HCT116 (cell line): Measurements from ENCODE around the gene THTPA. TPM values are rescaled to one million over a fixed set of nuclear protein-coding genes. Genes with fewer than 3 reads are reported as not detected.

Experiments used
- ATAC-seq: fragments of 200-7000 bp; cut with Tn5 transposase; 2 replicates; pipeline ENCODE4 v1.9.1; 2020; ENCODE audit warnings: mild to moderate bottlenecking, moderate library complexity
- BruUV-seq: library from RNA; stranded (reverse); fragments of 400-500 nt; replicated peaks from 2 replicates; lab custom pipeline; 2021; lab: Mats Ljungman, UMichigan
- CTCF ChIA-PET: fragments of 300-600 bp; sonication (Branson Sonifier 250); formaldehyde crosslinking; loops from one replicate; lab custom pipeline; 2021; ENCODE audit warnings: antibody characterized with exemption; lab: Charles Lee
- POLR2A ChIA-PET: fragments of 300-600, 350-600 bp; sonication (Branson Sonifier 250); formaldehyde crosslinking; loops from one replicate; lab custom pipeline; 2021; ENCODE audit warnings: antibody characterized with exemption; lab: Charles Lee
- RAD21 ChIA-PET, 2 experiments: fragments of 300-600 bp; sonication (Branson Sonifier 250); formaldehyde crosslinking; loops; one replicate each; lab custom pipeline; 2023; ENCODE audit warnings: low total read pairs in 2 of 2; ENCODE audit not compliant: uncharacterized antibody in 2 of 2, unreplicated experiment in 2 of 2, low non-redundant PET in 1 of 2; lab: Charles Lee
- DNase-seq: peaks from one replicate; pipeline ENCODE4 v3.0.0-alpha.2; 2010; ENCODE audit warnings: low read depth, low spot score
- H2AFZ ChIP-seq: fragments of 200-600 bp; shearing (Covaris generic), sonication (generic); 2 replicates; pipeline ENCODE4 v1.6.1; 2017; ENCODE audit warnings: low read depth, mixed run types, mixed read lengths, antibody characterized with exemption, low read length; ENCODE audit not compliant: poor library complexity, severe bottlenecking
- H3K27ac ChIP-seq: 2 replicates; pipeline ENCODE4 v1.5.1; 2012; ENCODE audit warnings: low read depth, low read length
- H3K27me3 ChIP-seq: fragments of 200-600 bp; sonication (generic); 2 replicates; pipeline ENCODE4 v1.6.1; 2016; ENCODE audit warnings: mixed run types, low read length, mixed read lengths; ENCODE audit not compliant: insufficient read depth
- H3K36me3 ChIP-seq, 2 experiments: fragments of 200-500 bp in 1 of 2; fragments of 200-600 bp in 1 of 2; sonication (Bioruptor generic) in 1 of 2; sonication (generic) in 1 of 2; 2 replicates each; pipeline versions ENCODE4 v1.5.1 to v1.6.1; 2014 to 2016; ENCODE audit warnings: low read length in 2 of 2, inconsistent platforms in 1 of 2, mixed read lengths in 1 of 2, mixed run types in 1 of 2; ENCODE audit not compliant: insufficient read depth in 2 of 2, control insufficient read depth in 1 of 2
- H3K4me1 ChIP-seq, 2 experiments: fragments of 200-600 bp in 1 of 2; sonication (generic) in 1 of 2; 2 replicates each; pipeline versions ENCODE4 v1.5.1 to v1.6.1; 2012 to 2017; ENCODE audit warnings: low read length in 2 of 2, inconsistent platforms in 1 of 2, mild to moderate bottlenecking in 1 of 2, mixed read lengths in 1 of 2, mixed run types in 1 of 2, moderate library complexity in 1 of 2; ENCODE audit not compliant: insufficient read depth in 2 of 2, control insufficient read depth in 1 of 2
- H3K4me2 ChIP-seq: fragments of 200-600 bp; sonication (generic); 2 replicates; pipeline ENCODE4 v1.6.1; 2017; ENCODE audit warnings: mixed run types, low read length, mixed read lengths
- H3K4me3 ChIP-seq, 2 experiments: fragments of 200-600 bp in 1 of 2; sonication (generic) in 1 of 2; replicated peaks in 1 of 2; 2 replicates each; pipeline ENCODE4 v1.5.1; 2011 to 2016; ENCODE audit warnings: low read length in 2 of 2, control low read depth in 1 of 2, low read depth in 1 of 2, mild to moderate bottlenecking in 1 of 2, mixed read lengths in 1 of 2, mixed run types in 1 of 2
- H3K79me2 ChIP-seq: fragments of 200-600 bp; sonication (generic); 2 replicates; pipeline ENCODE4 v1.6.1; 2017; ENCODE audit warnings: mild to moderate bottlenecking, mixed run types, low read length, moderate library complexity, mixed read lengths; ENCODE audit not compliant: insufficient read depth
- H3K9ac ChIP-seq: fragments of 200-600 bp; sonication (generic); 2 replicates; pipeline ENCODE4 v1.6.1; 2016; ENCODE audit warnings: low read length, mixed read lengths
- H3K9me2 ChIP-seq: fragments of 200-600 bp; sonication (generic), shearing (Covaris generic); 2 replicates; pipeline ENCODE4 v1.6.1; 2017; ENCODE audit warnings: mixed run types, mild to moderate bottlenecking, moderate library complexity; ENCODE audit not compliant: insufficient read depth
- H3K9me3 ChIP-seq, 2 experiments: fragments of 200-500 bp in 1 of 2; fragments of 200-600 bp in 1 of 2; sonication (Bioruptor generic) in 1 of 2; sonication (generic) in 1 of 2; 2 replicates each; pipeline ENCODE4 v1.6.1; 2014 to 2017; ENCODE audit warnings: low read length in 2 of 2, mixed read lengths in 2 of 2, inconsistent platforms in 1 of 2, low read depth in 1 of 2, mild to moderate bottlenecking in 1 of 2, mixed run types in 1 of 2, moderate library complexity in 1 of 2; ENCODE audit not compliant: control insufficient read depth in 1 of 2, insufficient read depth in 1 of 2
- H4K20me1 ChIP-seq: fragments of 200-600 bp; sonication (generic), shearing (Covaris generic); 2 replicates; pipeline ENCODE4 v1.6.1; 2017; ENCODE audit warnings: mixed run types, mild to moderate bottlenecking, moderate library complexity; ENCODE audit not compliant: insufficient read depth
- EZH2phosphoT487 ChIP-seq: fragments of 200-600 bp; IDR thresholded peaks from 2 replicates; pipeline ENCODE4 v1.6.1; 2018; ENCODE audit warnings: antibody characterized with exemption, borderline replicate concordance
- SIN3A ChIP-seq: IDR thresholded peaks from 2 replicates; pipeline ENCODE4 v1.6.1; 2012; ENCODE audit warnings: low read depth
- TCF7L2 ChIP-seq: IDR thresholded peaks from 2 replicates; pipeline ENCODE4 v1.7.0; 2011; ENCODE audit warnings: borderline replicate concordance, inconsistent platforms; ENCODE audit not compliant: insufficient read depth, insufficient read length; ENCODE audit errors: extremely low read depth
- ZBTB33 ChIP-seq: IDR thresholded peaks from 2 replicates; pipeline ENCODE4 v1.6.1; 2011; ENCODE audit warnings: mild to moderate bottlenecking, low read length, moderate library complexity; ENCODE audit not compliant: insufficient replicate concordance; ENCODE audit errors: extremely low read depth
- intact Hi-C: fragments of 100-400 bp; cut with micrococcal nuclease; formaldehyde crosslinking; loops from 2 replicates; pipeline ENCODE4 v1.10.0; 2022
- total RNA-seq: library from RNA; stranded (reverse); gene quantifications from one replicate; pipeline ENCODE4 v1.2.1, GENCODE V29; 2021; ENCODE audit not compliant: unreplicated experiment

Gene THTPA
- total RNA-seq, 1 experiment from 2014 or later: 5.8 TPM

- H3K4me2 ChIP-seq: no peak overlapping the region
- no peak overlapping the region for H2AFZ ChIP-seq
- peaks cover 0 to 6% of the 10 kb centered on the region in 2 experiments; a peak in 1 of 4 replicates for H3K4me1 ChIP-seq
- no peak for DNase-seq
- POLR2A ChIA-PET: no interaction called here
- ATAC-seq: no peak
- RAD21 ChIA-PET: interaction anchor here in 1 of 2 experiments (0.6 kb wide), 1 partner anchor 297 kb away, joined by 4 read pairs; no protein-coding TSS in a partner anchor
- no peaks in the 10 kb centered on the region for H3K36me3 ChIP-seq
- H3K27me3 ChIP-seq: no peaks in the 10 kb centered on the region
- no TSS peak for BruUV-seq
- H3K9me3 ChIP-seq: no peaks in the 10 kb centered on the region
- CTCF ChIA-PET: interaction anchor here (1.1 kb wide), 1 partner anchor 14 kb away, joined by 3 read pairs; no protein-coding TSS in a partner anchor
- TF ChIP-seq EZH2phosphoT487 (no peak), SIN3A (no peak), TCF7L2 (no peak), ZBTB33 (no peak)
- H3K79me2 ChIP-seq: no peaks in the 10 kb centered on the region
- intact Hi-C loops: no loop called here
- no peak overlapping the region for H3K9ac ChIP-seq
- H4K20me1 ChIP-seq: no peaks in the 10 kb centered on the region
- no peak overlapping the region for H3K27ac ChIP-seq
- no peak overlapping the region for H3K4me3 ChIP-seq
- H3K9me2 ChIP-seq: no peaks in the 10 kb centered on the region
Measured at GRCh38 chr14:23602181-23603095, 46.4 kb downstream of the THTPA start.
